Testis (tissue), 3 donors: ENCODE data around the gene PCCB. TPM values are rescaled to one million over a fixed set of nuclear protein-coding genes. Genes with fewer than 3 reads are reported as not detected.
"Not testable (repeated sequence)": the region's sequence is repeated elsewhere in the genome, so short reads cannot be mapped to it uniquely, and the experiment has no call there.

ENCODE experiments used
- DNase-seq: peaks from one replicate; pipeline ENCODE4 v3.0.0-alpha.2; 2019
- H3K27ac ChIP-seq, 2 donors: fragments of 200-600 bp; sonication (generic); one replicate each; pipeline ENCODE4 v1.5.1; 2019
- H3K27me3 ChIP-seq: fragments of 200-600 bp; sonication (generic); one replicate; pipeline ENCODE4 v1.5.1; 2019
- H3K36me3 ChIP-seq: fragments of 200-600 bp; sonication (generic); one replicate; pipeline ENCODE4 v1.5.1; 2017; ENCODE audit warnings: low read depth; ENCODE audit errors: missing control alignments
- H3K4me1 ChIP-seq: fragments of 200-600 bp; sonication (generic); one replicate; pipeline ENCODE4 v1.5.1; 2019
- H3K4me3 ChIP-seq, 2 donors: fragments of 200-600 bp; sonication (generic); one replicate each; pipeline ENCODE4 v1.5.1; 2017 to 2019
- H3K9me3 ChIP-seq: fragments of 200-600 bp; sonication (generic); one replicate; pipeline ENCODE4 v1.5.1; 2017
- POLR2A ChIP-seq: fragments of 450-650 bp; IDR thresholded peaks from one replicate; pipeline ENCODE4 v1.6.1; 2017; ENCODE audit warnings: antibody characterized with exemption, mild to moderate bottlenecking, moderate library complexity
- WGBS, 2 donors: methylation state at CpG; one replicate each; pipeline ENCODE4 v1.1.5; 2018; 5-methylcytosine and 5-hydroxymethylcytosine counted together
- intact Hi-C: fragments of 100-400 bp; cut with DNase I; formaldehyde crosslinking; loops from one replicate; pipeline ENCODE4 v1.15.1; 2023; ENCODE audit warnings: low total_unique reads
- polyA plus RNA-seq: library from polyadenylated mRNA; stranded (reverse); fragments of 350-450 nt; fragmentation: Illumina TruSeq; extraction: RNeasy Lipid Tissue Mini Kit (QIAGEN cat#74804); gene quantifications from one replicate; pipeline ENCODE4 v1.2.3, GENCODE V29; 2014; ENCODE audit warnings: low read depth, low replicate concordance; ENCODE audit not compliant: insufficient read depth
- total RNA-seq, 2 donors: library from RNA; depleted of rRNA; stranded (reverse); fragments of >200 nt; gene quantifications; one replicate each; pipeline ENCODE4 v1.2.3, GENCODE V29; 2016
- TF ChIP-seq, protein P1 (sequence below), 3 experiments: fragments of 450-650 bp in 2 of 3; fragments of 200-600 bp in 1 of 3; sonication (generic) in 1 of 3; IDR thresholded peaks; one replicate each; pipeline ENCODE4 v1.5.1; 2016 to 2019; ENCODE audit warnings: antibody characterized with exemption in 3 of 3, mild to moderate bottlenecking in 2 of 3, moderate library complexity in 1 of 3

Gene PCCB
- total and polyA plus RNA-seq, 3 donors from 2014 or later = 81.7 to 96.2 (median 91.8) TPM

DNA sequence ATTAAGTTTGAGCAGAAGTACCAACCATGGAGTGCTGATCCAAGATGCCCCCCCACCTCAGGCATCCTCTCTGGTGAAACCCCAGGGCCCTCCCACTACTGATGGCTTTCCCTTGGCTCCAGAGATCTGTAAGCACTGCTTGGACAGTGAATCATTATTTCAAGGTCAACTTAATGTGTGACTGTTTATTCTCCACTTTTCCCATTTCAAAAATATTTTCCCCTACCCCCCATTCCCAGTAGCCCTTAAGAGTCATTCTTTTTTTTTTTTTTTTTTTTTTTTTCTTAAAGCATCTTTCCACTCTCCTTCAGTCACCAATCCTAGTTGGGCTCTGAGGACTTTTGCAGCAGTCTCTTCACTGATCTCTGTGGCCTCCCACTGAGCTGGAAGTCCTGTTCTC lies 82.6 kb downstream of the PCCB start:
- Histone ChIP-seq H3K27me3 (no peaks in the 10 kb centered on the region), H3K36me3 (no peaks in the 10 kb centered on the region), H3K4me1 (no peaks in the 10 kb centered on the region), H3K9me3 (no peaks in the 10 kb centered on the region), H3K27ac (peak overlapping the region in 1 of 2 donors; percentile 41), H3K4me3 (no peak overlapping the region)
- intact Hi-C loops = no loop called here
- TF ChIP-seq POLR2A = no peak
- TF ChIP-seq, protein P1, sequence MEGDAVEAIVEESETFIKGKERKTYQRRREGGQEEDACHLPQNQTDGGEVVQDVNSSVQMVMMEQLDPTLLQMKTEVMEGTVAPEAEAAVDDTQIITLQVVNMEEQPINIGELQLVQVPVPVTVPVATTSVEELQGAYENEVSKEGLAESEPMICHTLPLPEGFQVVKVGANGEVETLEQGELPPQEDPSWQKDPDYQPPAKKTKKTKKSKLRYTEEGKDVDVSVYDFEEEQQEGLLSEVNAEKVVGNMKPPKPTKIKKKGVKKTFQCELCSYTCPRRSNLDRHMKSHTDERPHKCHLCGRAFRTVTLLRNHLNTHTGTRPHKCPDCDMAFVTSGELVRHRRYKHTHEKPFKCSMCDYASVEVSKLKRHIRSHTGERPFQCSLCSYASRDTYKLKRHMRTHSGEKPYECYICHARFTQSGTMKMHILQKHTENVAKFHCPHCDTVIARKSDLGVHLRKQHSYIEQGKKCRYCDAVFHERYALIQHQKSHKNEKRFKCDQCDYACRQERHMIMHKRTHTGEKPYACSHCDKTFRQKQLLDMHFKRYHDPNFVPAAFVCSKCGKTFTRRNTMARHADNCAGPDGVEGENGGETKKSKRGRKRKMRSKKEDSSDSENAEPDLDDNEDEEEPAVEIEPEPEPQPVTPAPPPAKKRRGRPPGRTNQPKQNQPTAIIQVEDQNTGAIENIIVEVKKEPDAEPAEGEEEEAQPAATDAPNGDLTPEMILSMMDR (IDR thresholded peaks at IDR 0.05) = no peak
- DNase-seq = no peak

DNA sequence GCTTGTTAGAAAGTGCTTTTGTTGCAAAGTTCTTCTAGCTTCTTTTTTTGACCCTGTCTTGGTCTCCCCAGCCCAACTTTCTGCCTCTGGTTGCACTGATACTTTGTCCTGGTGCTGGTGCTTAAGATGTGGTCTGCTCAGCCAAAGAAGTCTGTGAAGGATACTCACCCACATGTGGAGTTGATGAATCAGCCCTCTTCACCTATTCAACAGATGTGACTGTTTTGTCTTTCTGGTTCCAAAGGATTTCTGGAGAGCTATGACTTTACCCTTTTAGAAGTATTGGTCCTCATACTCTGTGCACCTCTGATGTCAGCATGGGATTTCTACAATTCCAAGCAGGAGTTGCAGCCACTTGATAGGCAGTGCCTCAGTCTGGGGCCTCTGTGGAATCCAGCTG lies 84.1 kb downstream of the PCCB start:
- no peak for TF ChIP-seq POLR2A
- TF ChIP-seq, protein P1 (IDR thresholded peaks at IDR 0.05) = no peak
- intact Hi-C loops = no loop called here
- Histone ChIP-seq H3K4me3 (no peak overlapping the region), H3K27me3 (no peaks in the 10 kb centered on the region), H3K36me3 (no peaks in the 10 kb centered on the region), H3K9me3 (no peaks in the 10 kb centered on the region), H3K27ac (no peak overlapping the region), H3K4me1 (no peaks in the 10 kb centered on the region)
- no peak for DNase-seq

DNA sequence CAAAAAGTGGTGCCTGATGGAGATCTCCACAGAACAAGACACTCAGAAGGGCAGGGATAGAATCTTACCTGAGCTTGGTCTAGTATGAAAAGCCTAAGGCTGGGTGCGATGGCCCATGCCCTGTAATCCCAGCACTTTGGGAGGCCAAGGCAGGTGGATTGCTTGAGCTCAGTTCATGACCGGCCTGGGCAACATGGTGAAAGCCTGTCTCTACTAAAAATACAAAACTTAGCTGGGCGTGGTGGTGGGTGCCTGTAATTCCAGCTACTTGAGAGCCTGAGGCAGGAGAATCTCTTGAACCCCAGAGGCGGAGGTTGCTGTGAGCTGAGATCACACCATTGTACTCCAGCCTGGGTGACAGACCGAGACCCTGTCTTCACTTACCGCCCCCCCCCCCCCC lies 84.6 kb downstream of the PCCB start:
- H3K27me3 ChIP-seq, H3K4me3 ChIP-seq, H3K36me3 ChIP-seq, DNase-seq, H3K9me3 ChIP-seq, intact Hi-C loops, H3K4me1 ChIP-seq, H3K27ac ChIP-seq: not testable (repeated sequence)
- 95 to 100% methylated on average over 5 to 6 of the region's 6 CpGs for WGBS, 2 donors

DNA sequence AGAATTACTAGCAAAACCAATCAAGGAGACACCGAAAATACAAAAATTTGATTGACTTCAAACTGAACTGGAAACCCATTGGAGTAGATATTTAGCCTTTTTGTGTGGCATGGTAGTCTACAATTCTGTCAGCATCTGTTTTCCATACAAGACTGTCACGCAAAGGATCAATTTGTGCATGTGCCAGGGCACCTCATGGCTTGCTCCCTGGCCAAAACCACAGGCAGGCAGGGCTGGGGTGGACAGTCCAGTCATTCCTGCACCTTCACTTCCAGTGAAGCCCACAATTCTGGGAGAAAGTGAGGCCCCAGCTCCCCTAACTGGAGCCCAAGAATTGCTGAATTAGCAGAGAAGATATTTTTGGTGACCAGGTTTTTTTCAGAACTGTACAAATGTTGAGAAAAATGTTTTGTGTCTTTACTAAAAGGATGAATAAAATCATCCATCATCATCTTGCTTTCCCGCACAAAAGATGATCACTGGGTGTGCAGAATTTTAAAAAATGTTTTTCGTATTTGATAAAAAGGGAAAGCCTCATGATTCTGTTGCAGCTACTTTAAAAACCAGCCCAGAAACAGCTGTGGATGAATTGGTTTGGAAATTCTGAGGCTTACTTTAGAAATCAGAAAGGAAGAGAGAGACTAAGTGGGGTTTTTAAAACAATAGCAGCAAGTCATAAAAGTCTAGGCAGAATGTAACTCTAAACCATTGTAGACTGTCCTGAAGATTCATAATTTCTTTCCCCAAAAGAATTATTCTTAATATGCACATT lies 86.4 kb downstream of the PCCB start:
- no peak for DNase-seq
- Histone ChIP-seq H3K4me1 (no peaks in the 10 kb centered on the region), H3K27me3 (no peaks in the 10 kb centered on the region), H3K9me3 (no peaks in the 10 kb centered on the region), H3K4me3 (no peak overlapping the region), H3K27ac (no peak overlapping the region), H3K36me3 (no peaks in the 10 kb centered on the region)
- intact Hi-C loops = no loop called here
- WGBS, 2 donors = 77 to 85% methylated on average over 4 of the region's 4 CpGs
- no peak for TF ChIP-seq POLR2A
- TF ChIP-seq, protein P1 (IDR thresholded peaks at IDR 0.05) = no peak

DNA sequence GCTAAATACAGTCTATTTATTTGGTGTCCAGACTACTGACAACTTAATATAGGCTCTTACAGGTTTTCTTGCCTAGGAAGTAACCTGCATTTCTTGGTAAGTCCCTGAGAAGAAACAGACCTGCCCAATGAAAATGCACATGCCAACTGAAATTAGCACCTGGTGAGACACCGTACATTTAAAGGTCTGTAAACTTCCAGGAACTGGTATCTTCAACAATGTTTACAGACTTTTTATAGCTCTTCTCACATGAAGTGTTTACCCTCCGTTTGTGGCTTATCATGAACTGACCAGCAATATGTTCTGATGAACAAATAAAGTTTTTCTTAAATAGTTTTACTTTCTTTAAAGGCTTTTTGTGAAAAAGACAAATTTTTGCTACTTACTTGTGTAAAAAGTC lies 93.3 kb downstream of the PCCB start:
- H3K4me3 ChIP-seq = no peak overlapping the region
- intact Hi-C loops = no loop called here
- no peaks in the 10 kb centered on the region for H3K36me3 ChIP-seq
- H3K27ac ChIP-seq = no peak overlapping the region
- no peaks in the 10 kb centered on the region for H3K4me1 ChIP-seq
- WGBS, 2 donors = 67 to 76% methylated on average over 2 of the region's 2 CpGs
- TF ChIP-seq, protein P1 (IDR thresholded peaks at IDR 0.05) = no peak
- TF ChIP-seq POLR2A = no peak
- H3K9me3 ChIP-seq = no peaks in the 10 kb centered on the region
- no peak for DNase-seq
- H3K27me3 ChIP-seq = no peaks in the 10 kb centered on the region
